HG03460 (cell line): ENCODE data around the gene GNA12.

Experiments
- ATAC-seq: cut with Tn5 transposase; IDR thresholded peaks from one replicate; pipeline ENCODE4 v1.9.1; 2021; ENCODE audit not compliant: unreplicated experiment

The GNA12 gene

DNA sequence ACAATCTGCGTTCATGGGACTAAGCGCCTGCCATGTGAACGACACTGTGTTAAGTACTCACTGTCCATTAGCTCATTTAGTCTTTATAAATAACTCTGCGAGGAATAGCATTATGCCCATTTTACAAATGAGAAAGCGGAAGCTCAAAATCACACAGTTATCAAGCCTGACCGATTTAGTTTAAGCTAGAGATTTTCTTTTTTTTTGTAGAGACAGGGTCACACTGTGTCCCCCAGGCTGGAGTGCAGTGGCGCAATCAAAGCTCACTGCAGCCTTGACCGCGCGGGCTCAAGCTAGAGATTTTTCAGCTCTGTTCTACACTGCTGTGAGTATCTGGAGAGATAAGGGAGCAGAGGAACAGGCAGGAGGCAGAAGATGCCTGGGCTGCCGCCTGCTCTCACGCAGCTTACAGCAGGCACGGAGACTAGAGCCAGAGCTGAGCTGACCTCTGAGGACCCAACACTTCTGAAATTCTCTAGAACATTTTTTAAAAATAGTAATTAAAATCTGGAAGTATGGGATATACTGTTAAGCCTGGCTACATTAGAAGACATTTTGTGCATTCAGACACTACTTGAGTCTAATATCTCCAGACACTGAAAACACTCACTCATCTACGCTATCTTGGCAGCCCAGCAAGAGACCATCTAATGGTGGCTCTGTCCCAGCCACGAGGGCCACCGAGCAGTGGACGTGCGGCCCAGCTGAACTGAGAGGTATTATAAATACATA lies 38.7 kb downstream of the GNA12 start:
- ATAC-seq = no peak

DNA sequence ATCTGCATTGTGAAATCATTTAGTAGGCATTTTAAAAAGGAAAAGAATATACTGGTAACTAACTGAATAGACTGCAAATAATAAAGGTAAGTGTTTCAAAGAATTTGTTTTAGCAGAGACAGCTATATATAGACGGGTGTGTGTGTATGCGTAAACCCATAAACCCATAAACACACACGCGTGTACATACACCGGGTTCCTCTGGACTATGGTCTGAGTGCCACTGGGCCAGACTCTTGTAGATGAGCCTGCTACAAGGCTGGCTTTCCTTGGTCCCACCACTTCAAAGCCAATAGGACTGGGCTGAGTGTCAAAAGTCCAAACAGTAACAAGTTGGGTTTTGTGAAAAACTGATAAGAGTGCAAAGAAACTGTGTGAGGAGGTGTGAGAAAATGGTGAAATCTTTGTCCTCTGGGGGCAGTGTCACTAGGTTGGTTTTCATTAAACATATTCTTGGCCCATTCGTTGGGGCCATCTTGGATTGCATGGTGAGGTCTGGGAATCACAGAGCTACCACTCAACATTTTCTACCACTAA lies 39.8 kb downstream of the GNA12 start:
- ATAC-seq = no peak

DNA sequence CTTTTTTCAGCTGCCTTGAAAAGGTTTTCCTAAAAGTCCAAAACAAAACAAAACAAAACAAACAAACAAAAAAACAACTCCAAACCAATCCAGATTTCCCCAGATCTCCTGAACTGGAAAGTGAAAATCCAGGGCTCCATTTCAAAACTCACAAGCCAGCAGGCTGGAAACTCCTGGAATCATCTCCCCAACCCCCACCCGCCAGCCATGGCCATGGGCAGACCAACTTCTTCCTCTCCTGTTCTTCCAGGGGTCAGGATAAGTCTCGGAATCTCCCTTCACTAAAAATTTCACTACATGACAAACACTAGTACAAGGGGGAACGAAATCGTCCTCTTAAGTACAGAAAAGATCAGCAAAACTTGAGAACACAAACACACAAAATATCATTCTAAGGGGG lies 40.4 kb downstream of the GNA12 start:
- ATAC-seq = no peak

DNA sequence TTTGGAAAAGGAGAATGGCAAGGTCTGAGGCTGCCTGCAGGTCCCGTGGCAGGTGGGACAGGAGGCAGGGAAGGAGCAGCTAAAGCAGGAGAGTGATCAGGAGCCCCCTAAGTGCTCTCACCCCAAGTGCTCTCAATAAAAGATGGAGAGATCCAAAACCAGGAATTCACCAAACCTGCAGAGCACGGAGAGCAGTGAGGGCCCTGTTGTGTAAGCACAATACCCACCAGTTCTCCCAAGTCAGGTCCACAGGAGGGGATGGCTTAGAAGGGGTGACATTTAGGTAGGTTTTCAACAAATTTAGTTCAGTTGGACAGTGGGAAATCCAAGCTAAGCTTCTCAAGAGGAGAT lies 40.8 kb downstream of the GNA12 start:
- no peak for ATAC-seq

DNA sequence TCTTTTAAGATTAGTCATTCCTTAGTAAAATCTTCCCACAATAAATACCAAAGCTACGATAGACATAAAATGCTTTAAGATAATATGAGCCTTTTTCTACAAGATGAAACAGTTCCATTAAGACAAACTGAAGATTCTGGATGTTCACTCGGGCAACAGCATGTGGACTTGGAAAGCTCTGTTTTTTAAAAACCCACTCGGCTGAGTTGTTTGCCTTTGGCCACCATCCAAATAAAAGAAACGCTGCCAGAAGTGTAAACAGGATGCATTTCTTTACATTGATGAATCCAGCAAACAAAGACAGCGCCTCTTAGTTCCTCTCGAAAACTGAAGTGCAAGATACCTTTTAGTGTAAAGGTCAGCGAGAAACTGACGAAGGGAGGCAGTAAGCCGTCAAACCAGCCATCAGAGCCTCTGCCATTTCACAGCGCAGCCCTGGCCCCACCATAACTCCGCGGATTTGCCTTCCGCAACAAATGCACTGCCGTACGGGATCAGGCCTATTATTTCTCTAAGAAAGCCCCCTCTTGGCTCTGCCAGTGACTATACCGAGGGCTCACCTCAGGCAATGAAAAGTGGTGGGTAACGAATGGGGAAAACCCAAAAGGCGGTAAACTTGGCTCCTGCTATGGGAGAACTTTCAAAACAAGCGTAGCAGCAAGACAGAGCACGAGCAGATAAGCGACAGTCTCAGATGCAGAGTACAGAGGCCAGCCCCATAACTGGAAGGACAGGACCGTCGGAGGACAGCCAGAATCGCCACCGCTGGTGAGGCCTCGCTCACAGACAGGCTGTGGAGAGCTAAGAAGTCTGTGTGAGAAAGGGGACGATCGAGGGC lies 41.4 kb downstream of the GNA12 start:
- no peak for ATAC-seq

DNA sequence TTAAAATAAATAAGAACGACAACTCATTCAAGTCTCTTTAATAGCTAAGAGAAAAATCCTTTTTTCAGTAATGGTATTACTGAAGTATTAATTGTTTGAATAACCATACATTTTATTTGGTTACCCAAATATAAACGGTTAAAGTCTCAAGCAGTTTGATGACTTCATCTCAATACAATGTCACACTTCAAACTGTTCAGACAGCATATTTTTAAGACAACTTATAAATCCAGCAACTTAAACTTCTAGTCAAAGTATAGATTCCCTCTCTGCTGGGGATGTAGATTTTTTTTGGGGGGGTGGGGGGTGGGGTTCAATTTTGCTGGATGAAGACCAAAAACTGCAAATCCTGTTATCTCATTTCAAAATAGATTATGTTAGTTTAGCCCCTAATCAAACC lies 42.0 kb downstream of the GNA12 start:
- no peak for ATAC-seq

DNA sequence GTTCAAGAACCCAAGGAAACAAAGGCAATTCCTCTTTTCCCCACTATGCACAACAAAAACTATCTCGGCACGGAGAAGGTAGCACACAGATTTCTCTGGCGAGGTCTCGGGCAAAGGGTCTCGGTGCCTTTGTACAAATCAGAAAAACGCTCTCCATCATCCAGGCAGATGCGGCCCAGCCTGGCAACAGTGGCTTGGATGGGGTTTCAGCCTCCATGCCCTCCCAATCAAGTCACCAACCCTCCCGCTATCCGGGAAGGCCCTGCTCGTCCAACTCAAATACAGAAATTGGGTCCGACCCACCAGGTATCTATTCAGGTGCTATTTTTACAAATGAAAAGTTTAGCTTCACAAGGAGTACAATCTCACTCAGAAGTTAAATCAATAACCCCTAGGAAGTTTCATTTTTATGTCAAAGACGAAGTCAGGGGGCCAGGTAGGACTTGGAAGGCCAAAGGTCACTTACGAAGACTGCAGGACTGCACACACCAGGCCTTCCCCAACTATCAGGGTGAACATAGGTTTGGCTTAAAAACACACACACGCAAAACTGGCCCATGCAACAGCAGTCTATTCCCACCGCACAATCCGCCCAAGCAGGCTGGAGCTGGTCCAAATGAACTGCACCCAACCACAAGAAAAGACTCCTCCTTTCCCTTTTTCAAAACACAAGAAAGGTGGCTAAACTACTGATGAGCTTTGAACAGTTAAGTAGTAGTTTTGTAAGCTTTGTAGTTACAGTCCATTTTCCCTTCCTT lies 43.0 kb downstream of the GNA12 start:
- ATAC-seq = no peak

DNA sequence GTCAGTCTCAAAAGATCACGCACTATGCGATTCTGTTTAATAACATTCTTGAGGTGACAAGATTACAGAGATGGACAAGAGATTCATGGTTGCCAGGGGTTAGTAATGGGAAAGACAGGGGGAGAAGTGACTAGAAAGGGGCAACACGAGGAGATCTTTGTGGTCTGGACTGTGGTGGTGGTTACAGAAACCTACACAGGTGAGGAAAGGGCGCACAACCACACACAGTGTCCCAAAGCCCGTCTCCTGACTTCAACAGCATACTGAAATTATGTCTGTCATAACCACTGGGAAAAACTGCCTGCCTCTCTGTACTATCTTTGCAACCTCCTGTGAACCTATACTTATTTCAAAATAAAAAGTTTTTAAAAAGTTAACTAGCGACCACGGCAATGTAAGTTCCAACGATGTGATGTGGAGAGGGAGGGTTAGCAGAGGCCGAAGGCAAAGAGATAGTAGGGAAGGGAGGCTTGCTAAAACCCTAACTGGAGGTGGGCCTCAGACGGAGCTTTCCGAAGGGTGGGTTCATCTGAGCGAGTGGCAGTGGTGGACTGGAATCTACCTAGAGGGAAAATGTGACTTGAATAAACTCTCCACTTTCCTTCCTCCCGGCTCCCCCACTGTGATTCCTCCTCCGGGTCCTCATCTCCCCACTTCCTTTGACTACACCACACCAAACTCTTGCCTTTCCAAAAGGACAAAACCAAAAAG lies 43.7 kb downstream of the GNA12 start:
- ATAC-seq = no peak

DNA sequence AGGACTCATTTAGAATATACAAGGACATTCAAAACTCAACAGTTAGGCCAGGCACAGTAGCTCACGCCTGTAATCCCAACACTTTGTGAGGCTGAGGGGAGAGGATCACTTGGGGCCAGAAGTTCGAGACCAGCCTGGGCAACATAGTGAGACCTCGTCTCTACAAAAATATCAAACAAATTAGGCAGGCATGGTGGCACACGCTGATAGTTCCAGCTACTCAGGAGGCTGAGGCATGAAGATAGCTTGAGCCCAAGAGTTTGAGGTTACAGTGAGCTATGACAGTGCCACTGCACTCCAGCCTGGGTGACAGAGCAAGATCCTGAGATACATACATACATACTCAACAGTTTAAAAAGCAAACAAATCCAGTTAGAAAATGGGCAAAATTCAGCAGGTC lies 44.9 kb downstream of the GNA12 start:
- ATAC-seq = no peak

DNA sequence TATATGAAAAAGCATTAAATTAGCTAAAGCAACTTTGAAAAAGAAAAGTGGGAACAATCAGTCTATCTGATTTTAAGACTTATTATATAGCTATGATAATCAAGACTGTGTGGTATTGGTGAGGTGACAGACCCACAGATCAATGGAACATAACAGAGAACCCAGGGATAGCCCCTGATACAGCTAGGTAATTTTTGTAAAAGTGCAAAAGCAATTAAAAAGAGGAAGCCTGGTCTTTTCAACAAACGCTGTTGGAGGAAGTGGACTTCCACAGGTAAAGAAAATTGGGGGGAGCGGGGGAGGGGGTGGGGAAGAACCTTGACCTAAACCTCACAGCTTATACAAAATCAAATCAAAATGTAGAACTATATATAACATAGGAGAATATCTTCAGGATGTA lies 45.4 kb downstream of the GNA12 start:
- ATAC-seq = no peak

DNA sequence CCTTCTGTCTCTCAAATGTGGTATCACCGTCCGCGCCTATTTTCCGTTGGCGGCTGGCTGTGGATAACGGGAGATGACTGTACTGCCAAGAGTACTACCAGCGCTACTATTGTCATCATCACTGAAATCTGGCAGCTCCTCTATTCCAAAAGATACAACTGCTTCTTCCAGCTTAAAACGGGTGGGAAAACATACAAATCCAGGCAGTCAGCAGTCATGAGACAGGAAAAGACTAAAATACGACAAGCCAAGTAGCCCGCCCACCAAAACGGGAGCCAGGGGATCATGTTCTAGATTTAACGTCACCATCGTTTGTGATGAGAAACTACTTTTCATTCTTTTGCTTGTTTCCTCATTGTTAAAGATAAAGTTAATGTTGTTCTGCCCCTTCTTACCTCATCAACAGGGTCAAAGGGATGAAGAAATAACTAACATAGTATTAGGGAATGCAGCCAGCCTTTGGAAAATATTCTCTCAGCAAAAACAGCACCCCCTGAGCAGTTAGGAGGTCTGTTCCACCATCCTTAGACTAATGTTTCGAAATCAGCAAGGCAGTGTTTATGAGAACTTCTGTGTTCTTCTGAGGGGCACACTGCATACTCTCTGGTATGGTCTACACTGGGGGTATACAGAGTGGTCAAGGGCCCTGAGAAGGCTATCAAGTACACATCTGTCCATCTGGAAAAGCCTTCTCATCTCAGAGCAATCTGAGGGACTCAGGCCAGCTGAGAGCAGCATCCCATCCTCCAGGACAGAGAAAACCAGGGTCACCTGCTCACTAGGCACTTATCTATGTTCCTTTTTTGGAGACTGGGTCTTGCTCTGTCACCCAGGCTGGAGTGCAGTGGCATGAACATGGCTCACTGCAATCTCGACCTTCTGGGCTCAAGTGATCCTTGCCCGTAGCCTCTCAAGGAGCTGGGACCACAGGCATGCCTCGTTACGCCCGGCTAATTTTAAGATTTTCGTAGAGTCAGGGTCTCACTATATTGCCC lies 47.5 kb downstream of the GNA12 start:
- ATAC-seq = no peak

DNA sequence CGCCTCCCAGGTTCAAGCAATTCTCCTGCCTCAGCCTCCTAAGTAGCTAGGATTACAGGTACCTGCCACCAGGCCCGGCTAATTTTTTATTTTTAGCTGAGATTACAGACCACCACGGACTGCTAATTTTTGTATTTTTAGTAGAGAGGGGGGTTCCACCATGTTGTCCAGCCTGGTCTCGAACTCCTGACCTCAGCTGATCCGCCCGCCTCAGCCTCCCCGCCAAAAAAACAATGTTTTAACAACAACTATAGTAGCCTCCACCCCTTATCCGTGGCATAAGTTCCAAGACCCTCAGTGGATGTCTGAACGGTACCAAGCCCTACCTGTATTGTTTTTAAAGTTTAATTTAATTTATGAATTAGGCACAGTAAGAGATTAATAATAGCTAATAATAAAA lies 48.2 kb downstream of the GNA12 start:
- no peak for ATAC-seq

DNA sequence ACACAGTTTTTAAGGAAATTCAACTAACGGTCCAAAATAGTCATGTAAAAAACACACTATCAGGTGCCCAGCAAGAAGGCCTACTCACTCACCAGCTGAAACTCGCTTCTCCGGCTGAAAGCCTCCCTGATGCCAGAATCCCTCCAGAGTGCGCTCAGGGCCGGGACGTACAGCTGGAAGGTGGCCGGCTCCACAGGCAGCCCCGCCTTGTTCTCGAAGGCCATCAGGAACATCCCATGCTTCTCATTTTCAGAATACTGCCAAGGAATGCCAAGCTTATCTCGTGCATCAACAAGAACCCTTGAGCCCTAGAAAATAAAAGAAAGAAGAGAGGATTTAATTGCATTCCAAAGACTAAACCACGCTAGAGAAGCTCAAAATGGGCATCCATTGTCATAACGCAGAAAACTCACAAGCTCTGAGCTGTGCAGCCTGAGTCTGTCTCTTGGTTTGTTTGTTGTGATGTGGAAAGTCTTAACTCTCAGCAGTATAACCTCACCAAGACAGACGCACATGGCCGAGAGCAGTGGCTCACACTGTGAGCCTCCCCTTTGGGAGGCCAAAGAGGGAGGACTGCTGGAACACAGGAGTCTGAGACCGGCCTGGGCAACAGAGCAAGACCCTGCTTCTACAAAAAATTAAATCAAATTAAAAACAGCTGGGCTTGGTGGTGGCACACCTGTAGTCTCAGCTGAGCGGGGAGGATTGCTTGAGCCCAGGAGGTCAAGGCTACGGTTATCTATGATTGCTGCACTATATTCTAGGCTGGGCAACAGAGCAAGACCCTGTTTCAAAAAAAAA lies 49.1 kb downstream of the GNA12 start:
- no peak for ATAC-seq

DNA sequence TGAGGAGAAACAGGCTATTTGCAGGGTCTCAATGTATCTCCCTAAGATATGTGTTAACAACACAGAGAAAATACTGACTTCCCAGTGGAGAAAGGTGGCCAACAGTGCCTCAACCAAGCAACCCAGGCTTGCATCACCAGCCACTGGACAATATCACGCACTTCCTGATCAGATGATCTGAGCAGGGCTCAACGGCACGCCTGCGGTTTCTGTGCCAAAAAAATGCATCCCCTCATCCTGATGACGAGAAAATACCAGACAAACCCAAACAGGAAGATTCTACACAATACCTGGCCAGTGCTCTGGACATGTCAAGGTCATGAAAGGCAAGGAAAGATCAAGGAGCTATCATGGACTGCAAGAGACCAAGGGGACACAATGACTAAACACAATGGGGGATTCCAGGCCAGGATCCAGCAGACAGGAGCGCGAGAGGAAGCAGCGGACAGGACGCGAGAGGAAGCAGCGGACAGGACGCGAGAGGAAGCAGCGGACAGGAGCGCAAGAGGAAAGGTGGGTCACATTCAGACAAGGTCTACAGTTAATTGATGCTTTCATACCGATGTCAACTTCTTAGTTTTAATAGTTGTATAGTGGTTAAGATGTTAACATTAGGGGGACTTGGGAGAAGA lies 51.1 kb downstream of the GNA12 start:
- no peak for ATAC-seq

DNA sequence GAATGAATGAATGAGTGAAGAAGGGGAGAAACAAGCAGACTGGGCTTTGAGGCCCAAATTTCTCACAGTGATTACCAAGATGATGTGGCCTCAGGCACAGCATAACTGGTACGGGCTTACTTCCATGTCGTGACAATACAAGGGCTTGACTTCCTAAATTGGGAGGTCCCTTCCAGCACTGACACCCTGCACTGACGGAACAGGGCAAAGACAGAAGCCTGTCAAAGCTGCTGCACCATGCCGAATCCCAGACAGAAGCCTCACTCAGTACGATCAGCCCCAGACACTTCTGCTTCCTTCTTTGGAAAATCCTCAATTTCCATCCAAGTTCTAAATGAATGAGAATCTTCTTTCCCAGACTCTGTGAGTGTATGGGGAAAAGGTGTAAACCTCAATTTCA lies 51.9 kb downstream of the GNA12 start:
- ATAC-seq = no peak

DNA sequence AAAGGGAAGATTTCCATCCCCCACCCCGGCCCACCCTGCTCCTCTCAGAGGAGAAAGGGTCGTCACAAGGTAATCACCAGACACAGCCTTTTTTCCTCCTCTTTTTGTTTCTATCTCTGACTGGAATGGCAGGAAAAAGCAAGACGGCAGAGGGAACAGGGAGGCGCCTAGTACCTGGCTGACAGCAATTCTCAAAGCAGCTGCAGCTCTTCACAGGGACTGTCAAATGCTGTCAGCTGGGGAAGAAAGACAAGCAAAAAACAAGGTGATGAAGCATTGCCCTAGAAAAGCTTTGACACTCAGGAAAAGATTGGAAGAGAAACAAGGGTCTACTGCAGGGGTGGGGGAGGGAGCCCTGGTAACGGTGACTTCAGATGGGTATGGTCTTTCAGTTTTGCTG lies 52.7 kb downstream of the GNA12 start:
- ATAC-seq = no peak

DNA sequence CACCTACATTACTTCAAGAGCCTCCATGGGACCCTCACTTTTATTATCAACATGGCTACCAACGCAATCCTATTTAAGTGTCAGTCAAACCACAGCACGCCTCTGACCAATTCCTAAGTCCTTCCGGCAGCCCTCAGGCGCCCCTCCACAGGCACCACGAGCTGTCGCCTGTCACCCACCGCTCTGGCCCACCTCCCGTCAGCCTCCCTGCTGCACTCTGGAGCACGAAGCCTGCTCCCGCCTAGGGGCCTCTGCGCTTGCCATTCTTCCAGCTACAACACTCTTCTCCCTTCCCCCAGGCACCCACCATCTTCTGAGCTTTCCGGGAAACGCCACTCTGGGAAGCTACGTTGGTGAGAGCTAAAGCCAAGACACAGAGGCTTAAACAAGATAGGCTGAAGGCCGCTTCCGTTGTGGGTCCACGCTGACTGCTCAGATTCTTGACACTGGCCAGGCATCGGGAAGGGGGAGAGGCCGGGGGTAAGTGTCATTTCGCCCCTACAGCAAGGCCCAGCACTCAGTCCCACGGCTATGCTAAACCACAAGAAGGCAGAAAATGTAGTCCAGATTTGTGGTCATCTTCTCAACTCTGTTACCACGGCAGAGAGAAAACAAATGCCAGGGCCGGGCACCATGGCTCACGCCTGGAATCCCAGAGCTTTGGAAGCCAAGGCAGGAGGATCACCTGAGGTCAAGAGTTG lies 56.7 kb downstream of the GNA12 start:
- ATAC-seq = no peak

DNA sequence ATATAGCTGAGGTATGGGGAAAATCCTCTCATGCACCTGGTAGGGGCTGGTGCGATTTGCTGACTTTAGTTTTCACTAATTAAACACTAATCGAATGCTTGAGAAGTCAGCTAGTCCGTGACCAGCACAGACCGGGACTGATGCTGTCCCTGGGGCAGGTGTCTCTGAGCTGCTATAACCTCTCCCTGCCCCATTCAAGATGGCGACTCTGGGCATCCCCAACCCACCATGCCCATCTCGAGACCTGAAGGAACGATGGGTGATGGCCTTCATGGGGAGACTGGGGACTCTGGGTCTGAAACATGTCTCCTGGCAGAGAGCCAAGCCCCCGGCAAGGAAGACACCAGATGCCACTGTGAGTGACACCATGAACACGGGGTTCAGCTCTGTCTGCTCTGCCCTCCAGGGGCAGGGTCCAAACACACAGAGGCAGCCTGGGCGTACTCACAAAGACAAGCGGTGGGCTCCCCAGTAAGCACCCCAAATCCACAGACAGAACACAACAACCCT lies 57.4 kb downstream of the GNA12 start:
- ATAC-seq = no peak
